Endometrial microvascular endothelial cells (primary cell): Measurements from ENCODE around the gene XXYLT1. TPM values are rescaled to one million over a fixed set of nuclear protein-coding genes. Genes with fewer than 3 reads are reported as not detected.
"Not testable (repeated sequence)": the region's sequence is repeated elsewhere in the genome, so short reads cannot be mapped to it uniquely, and the experiment has no call there.

Experiments used
- in situ Hi-C: cut with HindIII; loops from 2 replicates; pipeline ENCODE4 v1.10.0; 2017; ENCODE audit warnings: low sequenced_read_pairs, low pct_unique_long_range_greater_than_20kb; ENCODE audit errors: inconsistent ontology term
- total RNA-seq: library from RNA; depleted of rRNA; stranded (reverse); fragments of >200 nt; gene quantifications from one replicate; pipeline ENCODE4 v1.2.3, GENCODE V29; 2015; ENCODE audit errors: inconsistent ontology term

Gene XXYLT1
- total RNA-seq, 1 donor from 2014 or later: 63.7 TPM

- in situ Hi-C loops: no loop called here
Observed at GRCh38 chr3:195059471-195060216, 211.3 kb downstream of the XXYLT1 start.

GRCh38 chr3:195059006-195059350 is 212.0 kb downstream of the XXYLT1 start:
- in situ Hi-C loops: no loop called here

DNA sequence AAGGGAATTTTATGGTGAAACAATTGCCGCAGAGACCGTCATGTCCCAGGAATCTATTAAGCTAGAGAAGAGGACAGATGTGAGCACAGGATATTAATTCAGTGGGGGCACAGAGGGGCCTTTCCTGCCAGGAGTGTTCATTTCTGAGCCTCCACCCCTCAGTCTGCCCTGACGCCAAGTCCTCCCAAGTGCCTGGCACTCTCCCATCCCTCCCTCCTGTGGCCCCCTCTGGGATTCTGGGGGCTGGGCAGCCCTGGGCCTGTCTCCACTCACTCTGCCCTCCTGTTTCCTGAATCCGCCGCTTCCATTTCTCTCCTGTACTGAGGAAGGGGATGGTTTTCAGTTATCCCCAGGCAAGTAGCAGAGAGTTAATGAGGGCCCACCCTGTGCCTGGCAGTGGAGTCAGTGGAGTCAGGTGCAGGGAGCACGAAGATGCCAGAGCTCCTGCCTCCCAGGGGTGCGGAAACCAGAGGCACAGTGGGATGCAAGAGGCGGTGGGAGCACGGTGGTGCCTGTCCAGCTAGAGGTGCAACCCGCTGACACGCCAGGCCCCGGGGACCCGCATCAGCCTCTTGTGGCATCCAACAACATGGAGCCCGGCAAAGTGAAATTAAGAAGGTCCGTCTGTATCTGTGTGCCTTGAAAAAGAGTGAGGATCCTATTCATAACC is 212.5 kb downstream of the XXYLT1 start:
- in situ Hi-C loops: no loop called here

DNA sequence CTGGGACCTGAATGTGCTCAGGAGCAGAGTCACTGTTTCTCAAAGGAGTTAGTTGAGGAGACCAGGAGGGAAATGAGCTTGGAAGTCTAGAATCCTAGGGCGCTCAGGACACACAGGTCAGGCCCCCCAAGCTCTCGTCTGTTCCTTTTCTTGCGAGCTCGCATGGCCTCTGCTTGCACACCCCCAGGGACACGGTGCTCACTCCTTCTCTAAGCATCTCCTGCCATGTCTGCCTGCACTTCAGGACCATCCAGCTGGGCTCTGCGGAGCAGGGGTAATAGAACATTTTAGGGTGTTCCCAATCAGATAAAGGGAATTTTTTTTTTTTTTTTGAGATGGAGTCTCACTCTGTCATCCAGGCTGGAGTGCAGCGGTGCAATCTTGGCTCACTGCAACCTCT is 213.2 kb downstream of the XXYLT1 start:
- in situ Hi-C loops: no loop called here

GRCh38 chr3:195056506-195056905 is 214.5 kb downstream of the XXYLT1 start:
- in situ Hi-C loops: no loop called here

DNA sequence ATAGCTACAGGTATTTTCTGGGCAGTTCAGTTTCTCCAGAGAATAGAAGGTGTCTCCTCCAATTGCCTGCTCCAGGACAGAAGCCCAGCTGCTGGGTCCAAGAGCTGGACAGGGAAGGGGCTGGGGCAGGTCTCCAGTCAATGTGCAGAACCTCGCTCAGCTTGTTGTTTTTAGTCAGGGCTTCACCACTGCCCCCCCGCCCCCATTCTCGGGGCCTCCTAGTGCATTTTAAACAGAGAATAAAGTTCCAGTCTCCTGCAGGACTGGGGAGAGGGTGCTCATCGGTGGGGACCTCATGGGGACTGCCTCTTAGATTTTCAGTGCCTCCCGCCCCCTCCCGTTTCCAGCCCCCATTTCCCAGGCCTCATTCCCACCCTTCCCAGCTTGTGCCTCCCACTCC is 216.6 kb downstream of the XXYLT1 start:
- in situ Hi-C loops: no loop called here

DNA sequence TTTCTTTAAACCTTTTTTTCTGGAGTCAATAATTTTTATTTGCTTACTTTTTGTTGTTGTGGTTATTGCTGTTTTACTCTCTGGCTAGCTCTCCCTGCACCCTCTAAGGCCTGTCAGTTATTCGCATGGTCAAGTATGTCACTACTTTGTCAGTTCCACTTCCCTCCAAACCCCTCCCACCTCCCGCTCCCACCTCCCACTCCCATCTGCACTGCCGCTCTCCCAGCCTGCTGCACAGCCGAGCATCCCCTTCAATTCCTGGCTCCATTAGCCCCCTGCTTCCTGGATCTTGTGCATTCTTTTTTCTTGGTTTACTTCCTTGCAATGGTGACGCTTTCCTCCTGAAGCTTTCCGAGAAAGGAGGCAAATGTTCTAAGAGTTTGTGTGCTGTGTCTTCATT is 218.0 kb downstream of the XXYLT1 start:
- in situ Hi-C loops: no loop called here

DNA sequence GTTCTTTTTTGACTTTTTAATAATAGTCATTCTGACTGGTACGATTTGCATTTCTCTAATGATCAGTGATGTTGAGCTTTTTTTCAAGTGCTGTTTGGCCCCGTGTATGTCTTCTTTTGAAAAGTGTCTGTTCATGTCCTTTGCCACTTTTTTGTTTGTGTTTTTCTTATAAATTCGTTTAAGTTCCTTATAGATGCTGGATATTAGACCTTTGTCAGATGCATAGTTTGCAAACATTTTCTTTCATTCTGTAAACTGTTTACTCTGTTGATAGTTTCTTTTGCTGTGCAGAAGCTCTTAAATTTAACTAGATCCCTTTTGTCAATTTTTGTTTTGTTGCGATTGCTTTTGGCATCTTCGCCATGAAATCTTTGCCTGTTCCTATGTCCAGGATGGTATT is 220.7 kb downstream of the XXYLT1 start:
- in situ Hi-C loops: not testable (repeated sequence)

DNA sequence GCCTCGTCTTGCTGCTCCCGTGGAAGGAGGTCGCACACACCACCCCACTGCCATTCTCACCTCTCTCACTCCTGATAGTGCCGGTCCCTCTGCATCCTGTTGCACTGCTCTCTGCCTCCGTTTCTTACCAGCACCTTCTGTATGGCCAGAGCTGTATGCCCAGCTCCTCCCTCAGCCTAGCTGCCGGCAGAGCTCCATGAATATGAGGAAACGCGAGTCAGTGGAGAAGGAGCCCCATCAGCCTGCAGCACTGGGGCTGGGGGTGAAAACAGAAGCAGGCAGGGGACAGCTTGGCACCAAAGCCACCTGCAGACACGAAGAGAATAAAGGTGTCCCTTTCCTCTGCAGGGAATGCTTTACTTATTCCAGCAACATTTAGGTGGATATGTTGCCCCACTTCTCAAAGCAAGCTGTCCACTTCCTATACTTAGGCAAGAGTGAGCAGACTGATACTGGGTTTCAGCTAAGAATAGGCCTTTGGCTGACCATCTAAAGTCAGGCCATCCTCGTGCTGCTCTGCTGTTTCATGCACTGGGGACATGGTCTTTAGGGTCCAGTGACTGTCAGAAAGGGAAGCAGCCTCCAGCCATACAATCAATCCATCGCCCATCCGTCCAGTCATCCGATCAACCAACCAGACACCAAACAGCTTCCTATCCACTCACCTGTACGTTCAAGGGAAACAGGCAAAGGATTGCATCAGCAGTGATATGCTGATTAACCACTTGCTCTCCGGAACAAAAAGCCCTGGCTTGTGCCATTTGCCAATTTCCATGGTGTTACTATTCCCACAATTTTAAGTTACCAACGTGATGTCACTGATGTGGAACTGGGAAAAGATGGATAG is 222.7 kb downstream of the XXYLT1 start:
- in situ Hi-C loops: no loop called here

DNA sequence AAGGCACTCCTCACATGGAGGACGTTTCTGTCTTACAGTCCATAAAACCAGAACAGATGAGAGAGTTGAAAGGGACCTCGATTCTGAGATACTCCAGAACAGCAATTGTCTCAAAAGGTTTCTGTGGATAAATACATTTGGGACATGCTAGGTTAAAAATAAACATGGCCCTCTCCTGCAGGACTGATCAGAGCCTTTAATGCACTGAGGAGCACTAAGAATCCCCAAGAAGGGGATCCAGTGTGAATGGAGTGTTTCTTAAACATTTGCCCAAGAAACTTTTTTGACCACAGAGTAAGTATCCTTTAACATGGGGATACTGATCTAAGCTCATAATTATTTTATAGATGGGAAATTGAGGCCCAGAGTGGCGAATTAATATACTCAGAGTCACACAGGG is 223.4 kb downstream of the XXYLT1 start:
- in situ Hi-C loops: no loop called here

GRCh38 chr3:195046441-195046840 is 224.5 kb downstream of the XXYLT1 start:
- in situ Hi-C loops: no loop called here

DNA sequence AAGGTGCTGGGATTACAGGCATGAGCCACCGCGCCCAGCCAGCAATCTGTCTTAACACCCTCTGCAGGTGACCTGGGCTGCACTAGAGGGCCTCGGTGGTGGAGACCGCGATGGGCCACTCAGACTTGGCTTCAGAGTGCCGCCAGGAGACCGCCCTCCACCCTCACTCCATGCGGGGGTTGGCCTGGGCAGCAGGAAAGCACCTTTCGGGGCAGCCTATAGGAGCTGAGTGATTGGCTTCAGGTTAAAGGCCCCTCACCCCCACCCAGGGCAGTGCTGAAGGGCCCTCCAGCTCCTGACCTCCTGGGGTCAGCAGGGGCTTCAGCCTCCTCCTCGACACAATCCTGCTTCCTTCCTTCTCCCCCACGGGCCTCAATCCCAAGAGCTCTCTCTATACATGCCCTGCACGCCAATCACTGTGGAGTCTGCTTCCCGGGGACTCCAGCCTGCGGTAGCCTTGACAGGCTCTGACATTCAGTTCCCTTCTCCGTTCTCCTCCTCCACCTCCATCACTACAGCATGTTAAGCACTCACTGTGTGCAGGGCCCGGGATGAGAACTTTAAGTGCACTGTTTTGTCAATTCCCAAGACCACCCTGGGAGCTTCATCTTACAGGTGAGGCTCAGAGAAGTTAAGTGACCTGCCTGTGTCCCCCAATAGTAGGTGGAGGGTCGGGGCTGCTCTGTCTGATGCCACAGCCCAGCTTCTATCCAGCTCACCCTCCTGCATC is 225.3 kb downstream of the XXYLT1 start:
- in situ Hi-C loops: no loop called here

- in situ Hi-C loops: no loop called here
Observed at GRCh38 chr3:195044411-195044810, 226.5 kb downstream of the XXYLT1 start.

- in situ Hi-C loops: no loop called here
Observed at GRCh38 chr3:195043607-195044339, 227.2 kb downstream of the XXYLT1 start.

- in situ Hi-C loops: no loop called here
Observed at GRCh38 chr3:195042743-195043606, 228.0 kb downstream of the XXYLT1 start.

- in situ Hi-C loops: no loop called here
Observed at GRCh38 chr3:195041871-195042742, 228.9 kb downstream of the XXYLT1 start.
